GM18526 (cell line): Measurements from ENCODE around the gene ZBTB44.
A peak's percentile ranks its signal among the peaks of the same experiment; 100 is the strongest.

Source experiments
- POLR2A ChIP-seq: IDR thresholded peaks from 3 replicates; pipeline ENCODE4 v1.6.1; 2011; ENCODE audit not compliant: insufficient read length; ENCODE audit errors: extremely low read depth

The ZBTB44 gene

DNA sequence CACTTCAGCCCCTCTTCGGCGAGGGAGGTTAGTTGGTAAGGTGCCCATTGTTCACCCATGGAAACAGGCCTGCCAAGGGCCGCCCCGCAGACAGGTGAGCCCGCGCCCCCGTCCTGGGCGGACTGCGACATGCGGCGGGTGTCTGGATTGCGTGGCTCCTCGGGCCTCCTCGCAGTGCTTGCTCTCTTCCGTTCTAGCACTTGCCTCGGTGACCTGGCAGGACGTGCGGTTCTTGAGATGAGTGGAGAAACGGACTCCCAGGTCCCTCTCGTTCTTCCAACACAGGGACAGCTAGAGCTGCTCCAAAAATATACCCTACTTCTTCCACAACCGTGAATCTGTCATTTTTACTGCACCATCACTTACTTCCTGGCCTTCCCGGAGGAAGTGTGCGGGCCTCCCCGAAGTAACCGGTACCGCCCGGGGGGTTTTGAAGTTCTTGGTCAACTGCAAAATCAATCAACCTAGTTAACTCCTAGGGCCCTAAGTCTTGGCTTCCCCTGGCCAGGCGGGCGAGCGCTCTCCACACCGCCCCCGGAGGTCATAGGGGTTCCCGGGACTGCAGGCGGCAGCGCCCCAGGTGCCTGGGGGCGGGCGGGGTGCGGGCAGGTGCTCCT, 745 bp upstream of the ZBTB44 start:
- no peak for TF ChIP-seq POLR2A

GRCh38 chr11:130314184-130314749, 450 bp downstream of the ZBTB44 start:
- peak; percentile 39 for TF ChIP-seq POLR2A

GRCh38 chr11:130313383-130314183, 1.1 kb downstream of the ZBTB44 start:
- TF ChIP-seq POLR2A = no peak

- TF ChIP-seq POLR2A = no peak
Measured at GRCh38 chr11:130312046-130312445, 2.7 kb downstream of the ZBTB44 start.

GRCh38 chr11:130310622-130311021, 4.1 kb downstream of the ZBTB44 start:
- no peak for TF ChIP-seq POLR2A

DNA sequence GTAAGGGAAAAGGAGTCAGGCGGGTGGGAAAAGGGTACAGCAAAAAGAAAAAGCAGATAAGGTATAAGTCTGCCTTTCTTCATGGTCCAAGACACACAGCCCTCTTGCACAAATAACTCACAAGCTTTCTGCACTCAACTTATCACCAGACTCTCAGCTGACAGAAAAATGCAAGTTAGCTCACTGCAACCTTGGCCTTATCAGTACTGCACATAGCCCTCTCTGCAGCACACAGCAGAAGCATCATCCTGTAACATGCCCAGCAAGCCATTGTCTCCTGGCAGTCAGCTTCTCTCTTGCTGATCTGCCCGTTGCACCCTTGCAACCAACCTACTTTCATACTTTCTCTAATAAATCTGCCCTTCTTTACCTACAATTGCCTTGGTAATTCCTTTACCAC, 5.8 kb downstream of the ZBTB44 start:
- TF ChIP-seq POLR2A = no peak

GRCh38 chr11:130308059-130308458, 6.7 kb downstream of the ZBTB44 start:
- no peak for TF ChIP-seq POLR2A

- TF ChIP-seq POLR2A = no peak
Measured at GRCh38 chr11:130304651-130305050, 10.1 kb downstream of the ZBTB44 start.

DNA sequence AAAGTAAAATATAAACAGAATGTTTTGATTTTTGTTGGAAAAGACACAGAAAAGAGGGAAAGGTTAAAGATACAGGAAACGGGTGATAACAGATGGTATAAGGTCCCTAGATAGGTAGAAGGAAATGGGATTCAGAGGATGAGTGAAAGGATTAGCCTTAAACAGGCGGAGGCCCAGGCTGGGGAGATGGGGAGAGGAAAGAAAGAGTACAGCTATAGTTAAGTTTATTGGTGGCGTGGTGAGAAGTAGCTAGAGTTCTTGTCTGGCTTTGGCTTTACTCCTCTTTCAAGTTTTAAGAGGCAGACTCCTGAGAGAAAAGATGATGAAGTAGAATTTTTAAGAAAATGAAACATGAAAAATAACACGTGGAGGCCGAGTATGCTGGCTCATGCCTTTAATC, 13.7 kb downstream of the ZBTB44 start:
- no peak for TF ChIP-seq POLR2A

DNA sequence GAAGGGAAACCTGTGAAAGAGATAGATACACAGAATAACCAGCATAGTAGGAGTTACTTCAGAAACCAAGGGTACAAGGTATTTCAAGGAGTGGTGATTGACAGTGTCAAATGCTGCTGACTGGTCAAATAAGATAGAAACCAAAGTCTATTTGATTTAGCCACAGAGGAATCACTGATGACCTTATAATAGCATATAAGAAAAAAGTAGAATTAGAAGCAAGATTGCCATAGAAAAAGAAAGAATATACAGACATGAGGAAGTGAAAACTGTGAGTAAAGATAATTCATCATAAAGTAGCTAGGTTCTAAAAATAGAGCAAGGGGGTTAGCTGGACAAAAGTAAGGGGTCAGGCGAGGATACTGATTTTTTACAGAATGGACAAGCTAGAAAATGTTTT, 14.2 kb downstream of the ZBTB44 start:
- no peak for TF ChIP-seq POLR2A

DNA sequence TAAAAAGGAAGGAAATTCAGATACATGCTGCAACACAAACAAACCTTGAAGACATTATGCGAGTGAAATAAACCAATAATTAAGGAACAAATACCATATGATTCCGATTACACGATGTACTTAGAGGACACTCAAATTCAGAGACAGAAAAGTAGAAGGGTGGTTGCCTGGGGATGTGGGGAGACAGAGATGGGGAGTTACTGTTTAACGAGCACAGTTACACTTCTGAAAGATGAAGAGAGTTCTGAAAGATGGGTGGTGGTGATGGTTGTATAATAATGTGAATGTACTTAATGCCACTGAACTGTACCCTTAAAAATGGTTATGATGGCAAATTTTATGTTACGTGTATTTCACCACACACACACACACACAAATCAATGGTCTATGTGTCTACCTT, 14.7 kb downstream of the ZBTB44 start:
- no peak for TF ChIP-seq POLR2A

- no peak for TF ChIP-seq POLR2A
Measured at GRCh38 chr11:130295657-130296056, 19.1 kb downstream of the ZBTB44 start.

DNA sequence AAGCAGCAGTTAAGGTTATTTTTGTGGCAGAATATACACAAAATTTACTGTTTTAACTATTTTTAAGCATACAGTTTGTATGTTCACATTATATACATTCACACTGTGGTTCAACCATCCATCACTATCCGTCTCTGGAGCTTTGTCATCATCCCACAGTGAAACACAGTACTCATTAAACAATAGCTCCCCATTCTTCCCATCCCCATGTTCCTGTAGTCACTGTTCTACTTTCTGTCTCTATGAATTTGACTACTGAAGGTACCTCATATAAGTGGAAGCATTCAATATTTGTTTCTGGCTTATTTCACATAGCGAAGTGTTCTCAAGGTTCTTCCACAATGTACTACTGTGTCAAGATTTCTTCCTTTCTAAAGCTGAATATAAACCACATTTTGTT, 32.6 kb downstream of the ZBTB44 start:
- no peak for TF ChIP-seq POLR2A

- TF ChIP-seq POLR2A = no peak
Measured at GRCh38 chr11:130279989-130280388, 34.7 kb downstream of the ZBTB44 start.

GRCh38 chr11:130278745-130279144, 36.0 kb downstream of the ZBTB44 start:
- TF ChIP-seq POLR2A = no peak

- no peak for TF ChIP-seq POLR2A
Measured at GRCh38 chr11:130278151-130278550, 36.6 kb downstream of the ZBTB44 start.

- no peak for TF ChIP-seq POLR2A
Measured at GRCh38 chr11:130272336-130272735, 42.4 kb downstream of the ZBTB44 start.

GRCh38 chr11:130269326-130269943, 45.3 kb downstream of the ZBTB44 start:
- TF ChIP-seq POLR2A = no peak
